K562 (cell line): Measurements from ENCODE around the gene FADS6. TPM values are rescaled to one million over a fixed set of nuclear protein-coding genes. Genes with fewer than 3 reads are reported as not detected.
A peak's percentile ranks its signal among the peaks of the same experiment; 100 is the strongest.

Source experiments
- ATAC-seq: fragments of 200-7000 bp; cut with Tn5 transposase; 3 replicates; pipeline ENCODE4 v1.9.1; 2020; ENCODE audit warnings: moderate library complexity
- BruUV-seq: library from RNA; stranded (reverse); fragments of 400-500 nt; replicated peaks from 2 replicates; lab custom pipeline; 2021; lab: Mats Ljungman, UMichigan
- CTCF ChIA-PET: fragments of 300-600 bp; formaldehyde crosslinking; extraction: SDS; loops from one replicate; lab custom pipeline; 2021; ENCODE audit warnings: low intra/inter-chr PET ratio; lab: Yijun Ruan, JAX
- POLR2A ChIA-PET: fragments of 300-600, 350-650 bp; sonication (Branson Sonifier 250); formaldehyde crosslinking; extraction: SDS; loops from one replicate; lab custom pipeline; 2021; ENCODE audit warnings: antibody characterized with exemption, inconsistent platforms; lab: Yijun Ruan, JAX
- DNase-seq, 4 experiments: peaks; one replicate each; pipeline versions ENCODE4 v3.0.0 to v3.0.0-alpha.2; 2011 to 2018; ENCODE audit warnings: low spot score in 3 of 4, mixed read lengths in 3 of 4; ENCODE audit errors: extremely low read depth in 1 of 4
- FAIRE-seq: peaks from 2 replicates; lab custom pipeline; 2011; peaks lifted over from hg19 to GRCh38; lab: Jason Lieb, UNC
- H2AFZ ChIP-seq: 2 replicates; pipeline ENCODE4 v1.6.0; 2011; ENCODE audit warnings: low read depth, low read length, control low read depth, inconsistent platforms
- H3K27ac ChIP-seq: fragments of 200-600 bp; 3 replicates; pipeline ENCODE4 v1.8.0; 2011; ENCODE audit warnings: low read depth, mild to moderate bottlenecking, control low read depth, inconsistent platforms, low read length, moderate library complexity, mixed read lengths; ENCODE audit errors: extremely low read depth
- H3K27me3 ChIP-seq, 2 experiments: fragments of 300-600 bp in 1 of 2; 2 replicates in 1 of 2; 3 replicates in 1 of 2; pipeline versions ENCODE4 v1.6.0 to v1.8.0; 2011; ENCODE audit warnings: inconsistent platforms in 2 of 2, low read length in 2 of 2, mild to moderate bottlenecking in 1 of 2, mixed read lengths in 1 of 2, moderate library complexity in 1 of 2; ENCODE audit not compliant: control insufficient read depth in 2 of 2, insufficient read depth in 2 of 2
- H3K36me3 ChIP-seq: fragments of 300-600 bp; 3 replicates; pipeline ENCODE4 v1.8.0; 2011; ENCODE audit warnings: mild to moderate bottlenecking, low read length, inconsistent platforms; ENCODE audit not compliant: control insufficient read depth, insufficient read depth
- H3K4me1 ChIP-seq, 2 experiments: fragments of 200-600 bp in 1 of 2; replicated peaks in 1 of 2; 2 replicates in 1 of 2; 3 replicates in 1 of 2; pipeline versions ENCODE4 v1.5.1 to v1.8.0; 2011; ENCODE audit warnings: inconsistent platforms in 2 of 2, low read length in 2 of 2, mild to moderate bottlenecking in 1 of 2, mixed read lengths in 1 of 2, moderate library complexity in 1 of 2; ENCODE audit not compliant: control insufficient read depth in 2 of 2, insufficient read depth in 2 of 2
- H3K4me2 ChIP-seq: 2 replicates; pipeline ENCODE4 v1.6.1; 2011; ENCODE audit warnings: low read length, control low read depth, inconsistent platforms, mixed read lengths; ENCODE audit not compliant: insufficient read depth
- H3K4me3 ChIP-seq: fragments of 200-600 bp; sonication (generic), shearing (Covaris generic); 2 replicates; pipeline ENCODE4 v1.5.1; 2016; ENCODE audit warnings: control low read depth, inconsistent platforms
- H3K79me2 ChIP-seq: fragments of 200-600 bp; 3 replicates; pipeline ENCODE4 v1.8.0; 2011; ENCODE audit warnings: low read length, inconsistent platforms; ENCODE audit not compliant: control insufficient read depth, insufficient read depth
- H3K9ac ChIP-seq, 2 experiments: 2 replicates each; pipeline versions ENCODE4 v1.6.0 to v1.6.1; 2011; ENCODE audit warnings: low read depth in 2 of 2, low read length in 2 of 2, control low read depth in 1 of 2, inconsistent platforms in 1 of 2, mild to moderate bottlenecking in 1 of 2, mixed read lengths in 1 of 2; ENCODE audit not compliant: insufficient read depth in 1 of 2
- H3K9me1 ChIP-seq: one replicate; pipeline ENCODE4 v1.6.0; 2011; ENCODE audit warnings: inconsistent platforms, mild to moderate bottlenecking, low read length, moderate library complexity; ENCODE audit not compliant: control insufficient read depth, insufficient read depth
- H3K9me3 ChIP-seq: replicated peaks from 2 replicates; pipeline ENCODE4 v1.5.1; 2011; ENCODE audit warnings: low read depth, low read length, inconsistent platforms; ENCODE audit not compliant: control insufficient read depth, insufficient read depth
- H4K20me1 ChIP-seq: replicated peaks from 2 replicates; pipeline ENCODE4 v1.6.1; 2011; ENCODE audit warnings: low read length, inconsistent platforms, mixed read lengths; ENCODE audit not compliant: control insufficient read depth, insufficient read depth
- EHMT2 ChIP-seq: fragments of 450-650 bp; IDR thresholded peaks from 2 replicates; pipeline ENCODE4 v1.6.1; 2018; ENCODE audit warnings: antibody characterized with exemption
- ETV1 ChIP-seq: fragments of 450-650 bp; conservative IDR thresholded peaks from 2 replicates; pipeline ENCODE4 v1.6.1; 2016; ENCODE audit warnings: missing genetic modification characterization, control low read depth, low read depth, missing compliant biosample characterization
- ETV6 ChIP-seq, 3 experiments: fragments of 150-350 bp in 1 of 3; sonication (generic) in 1 of 3; formaldehyde crosslinking in 1 of 3; IDR thresholded peaks; 2 replicates each; pipeline versions ENCODE4 v1.6.1 to v1.8.0; 2014 to 2022; ENCODE audit warnings: borderline replicate concordance in 2 of 3, low read depth in 2 of 3, antibody characterized with exemption in 1 of 3, low read length in 1 of 3, mild to moderate bottlenecking in 1 of 3, missing genetic modification reagents in 1 of 3
- ZNF76 ChIP-seq: fragments of 250-450 bp; sonication (Bioruptor Pico); IDR thresholded peaks from 2 replicates; pipeline ENCODE4 v1.4.0; 2020; ENCODE audit warnings: mild to moderate bottlenecking, moderate library complexity, borderline replicate concordance
- WGBS: fragments of 100-300 bp; shearing (Covaris generic); methylation state at CpG from one replicate; pipeline ENCODE4 v1.1.6; 2016; ENCODE audit warnings: low coverage, mixed read lengths; ENCODE audit not compliant: insufficient coverage; ENCODE audit errors: missing lambda C conversion rate; 5-methylcytosine and 5-hydroxymethylcytosine counted together
- in situ Hi-C: fragments of 300-500 bp; cut with MboI; formaldehyde crosslinking; loops from 4 replicates; pipeline ENCODE4 v1.15.0; 2018; ENCODE audit warnings: inconsistent platforms, mixed read lengths
- intact Hi-C: fragments of 100-400 bp; cut with micrococcal nuclease; formaldehyde crosslinking; loops from 2 replicates; pipeline ENCODE4 v1.14.2; 2022
- polyA plus RNA-seq, 8 experiments: library from polyadenylated mRNA; depleted of rRNA in 4 of 8; stranded (reverse) in 5 of 8; unstranded in 3 of 8; fragments of >200 nt; fragmentation: Nextera tagmentation in 2 of 8; fragmentation: Illumina TruSeq in 1 of 8; extraction: Ambion mirVana in 2 of 8; extraction: Trizol in 1 of 8; gene quantifications; 2 replicates each; pipeline versions ENCODE4 v1.2.1 to v1.2.3, GENCODE V29; 2011 to 2014; ENCODE audit warnings: inconsistent platforms in 1 of 8, missing spikeins in 1 of 8
- total RNA-seq, 7 experiments: library from RNA; depleted of rRNA in 6 of 7; stranded (reverse); fragments of >200 nt in 6 of 7; fragmentation: Illumina TruSeq in 2 of 7; extraction: Trizol in 2 of 7; gene quantifications; 2 replicates each; pipeline versions ENCODE4 v1.2.1 to v1.2.3, GENCODE V29; 2011 to 2021; ENCODE audit warnings: low replicate concordance in 1 of 7
- TF ChIP-seq, protein P1 (sequence below), 2 experiments: fragments of 450-650 bp; IDR thresholded peaks; 2 replicates each; pipeline ENCODE4 v1.6.1; 2018; ENCODE audit warnings: mild to moderate bottlenecking in 2 of 2, low read depth in 1 of 2; ENCODE audit not compliant: partially characterized antibody in 2 of 2
- TF ChIP-seq, protein P2 (sequence below), 2 experiments: fragments of 450-650 bp; formaldehyde crosslinking in 1 of 2; IDR thresholded peaks; 2 replicates each; pipeline versions ENCODE4 v1.4.0 to v1.6.1; 2014 to 2020; ENCODE audit warnings: mild to moderate bottlenecking in 2 of 2, borderline replicate concordance in 1 of 2, low read depth in 1 of 2

Gene FADS6
- total and polyA plus RNA-seq, 9 of the 15 experiments (the other 6 are each of a cell fraction or from before 2014, with no cell fraction given) = 0.18 to 0.22 TPM; not detected in 7

DNA sequence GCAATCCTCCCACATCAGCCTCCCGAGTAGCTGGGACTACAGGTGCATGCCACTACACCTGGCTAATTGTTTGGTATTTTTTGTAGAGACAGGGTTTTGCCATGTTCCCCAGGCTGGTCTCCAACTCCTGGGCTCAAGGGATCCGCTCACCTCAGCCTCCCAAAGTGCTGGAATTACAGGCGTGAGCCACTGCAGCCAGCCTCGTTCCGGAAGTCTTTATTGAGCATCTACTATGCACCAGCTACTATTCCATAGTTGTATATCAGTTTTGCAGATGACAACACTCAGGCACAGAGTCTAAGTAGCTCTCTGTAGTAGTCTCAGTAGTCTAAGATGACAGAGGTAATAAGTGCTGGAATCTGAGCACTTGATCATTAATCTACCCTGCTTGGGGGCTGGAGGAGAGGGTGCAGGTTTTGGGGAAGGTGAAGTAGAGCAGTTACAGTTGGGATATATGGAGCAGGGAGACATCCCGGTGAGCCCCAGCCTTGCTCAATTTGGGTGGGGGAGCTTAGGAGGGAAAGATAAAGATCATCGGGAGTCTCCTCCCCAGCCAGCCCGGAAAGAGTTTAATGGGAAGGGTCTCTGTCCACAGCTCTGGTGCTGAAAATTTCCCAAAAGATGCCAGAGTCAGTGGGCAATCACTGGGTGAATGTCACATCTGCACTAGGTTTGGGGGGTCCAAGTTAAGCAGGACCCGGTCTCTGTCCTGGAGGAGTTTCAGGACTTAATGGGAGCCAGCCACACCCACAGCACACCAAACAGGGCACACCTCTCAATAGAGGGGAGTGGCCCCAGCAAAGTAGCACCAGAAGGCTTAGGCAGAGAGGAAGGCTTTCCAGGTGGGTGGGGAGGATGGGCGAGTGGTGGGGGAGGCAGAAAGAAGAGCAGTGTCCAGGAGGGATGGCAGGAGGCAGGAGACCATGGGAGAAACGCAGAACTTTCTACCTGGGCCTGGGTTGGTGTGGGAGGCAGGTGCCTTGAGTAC lies 43.9 kb upstream of the FADS6 start:
- no peak for ATAC-seq
- H3K4me1 ChIP-seq = peaks cover 4 to 22% of the 10 kb centered on the region in 2 experiments; a peak in 4 of 5 replicates
- BruUV-seq = no TSS peak
- H3K4me2 ChIP-seq = no peak overlapping the region
- no peaks in the 10 kb centered on the region for H3K9me1 ChIP-seq
- H3K79me2 ChIP-seq = no peaks in the 10 kb centered on the region
- no peak overlapping the region for H3K27ac ChIP-seq
- no peaks in the 10 kb centered on the region for H3K36me3 ChIP-seq
- WGBS = 16% methylated on average over 10 of the region's 11 CpGs
- intact Hi-C loops (no loop called here), in situ Hi-C loops (no loop called here)
- no peak for FAIRE-seq
- no peak overlapping the region for H3K9ac ChIP-seq
- no peaks in the 10 kb centered on the region for H3K9me3 ChIP-seq
- peaks cover 11 to 34% of the 10 kb centered on the region in 2 experiments for H3K27me3 ChIP-seq
- ChIA-PET POLR2A (interaction anchor here (0.6 to 1.1 kb wide), 2 partner anchors 12 to 79 kb away, joined by 3 to 4 read pairs; no protein-coding TSS in a partner anchor), CTCF (no interaction called here)
- no peak overlapping the region for H2AFZ ChIP-seq
- no peak overlapping the region for H3K4me3 ChIP-seq
- 0 out of 2 replicates have a peak, but pooled peaks cover 4% of the 10 kb centered on the region for H4K20me1 ChIP-seq
- DNase-seq = no peak
- TF ChIP-seq ETV1 (tag) (peak; percentile 56), ETV6 (IDR thresholded peaks at IDR 0.05; ENCODE audit: borderline replicate concordance in 1 of 2, low read depth in 2 of 2, low read length in 1 of 2) (no peak), ETV6 (CRISPR knock-in tag; IDR thresholded peaks at IDR 0.05; ENCODE audit: borderline replicate concordance) (no peak), EHMT2 (peak; percentile 93), ZNF76 (CRISPR knock-in tag) (no peak)
- TF ChIP-seq, protein P1, sequence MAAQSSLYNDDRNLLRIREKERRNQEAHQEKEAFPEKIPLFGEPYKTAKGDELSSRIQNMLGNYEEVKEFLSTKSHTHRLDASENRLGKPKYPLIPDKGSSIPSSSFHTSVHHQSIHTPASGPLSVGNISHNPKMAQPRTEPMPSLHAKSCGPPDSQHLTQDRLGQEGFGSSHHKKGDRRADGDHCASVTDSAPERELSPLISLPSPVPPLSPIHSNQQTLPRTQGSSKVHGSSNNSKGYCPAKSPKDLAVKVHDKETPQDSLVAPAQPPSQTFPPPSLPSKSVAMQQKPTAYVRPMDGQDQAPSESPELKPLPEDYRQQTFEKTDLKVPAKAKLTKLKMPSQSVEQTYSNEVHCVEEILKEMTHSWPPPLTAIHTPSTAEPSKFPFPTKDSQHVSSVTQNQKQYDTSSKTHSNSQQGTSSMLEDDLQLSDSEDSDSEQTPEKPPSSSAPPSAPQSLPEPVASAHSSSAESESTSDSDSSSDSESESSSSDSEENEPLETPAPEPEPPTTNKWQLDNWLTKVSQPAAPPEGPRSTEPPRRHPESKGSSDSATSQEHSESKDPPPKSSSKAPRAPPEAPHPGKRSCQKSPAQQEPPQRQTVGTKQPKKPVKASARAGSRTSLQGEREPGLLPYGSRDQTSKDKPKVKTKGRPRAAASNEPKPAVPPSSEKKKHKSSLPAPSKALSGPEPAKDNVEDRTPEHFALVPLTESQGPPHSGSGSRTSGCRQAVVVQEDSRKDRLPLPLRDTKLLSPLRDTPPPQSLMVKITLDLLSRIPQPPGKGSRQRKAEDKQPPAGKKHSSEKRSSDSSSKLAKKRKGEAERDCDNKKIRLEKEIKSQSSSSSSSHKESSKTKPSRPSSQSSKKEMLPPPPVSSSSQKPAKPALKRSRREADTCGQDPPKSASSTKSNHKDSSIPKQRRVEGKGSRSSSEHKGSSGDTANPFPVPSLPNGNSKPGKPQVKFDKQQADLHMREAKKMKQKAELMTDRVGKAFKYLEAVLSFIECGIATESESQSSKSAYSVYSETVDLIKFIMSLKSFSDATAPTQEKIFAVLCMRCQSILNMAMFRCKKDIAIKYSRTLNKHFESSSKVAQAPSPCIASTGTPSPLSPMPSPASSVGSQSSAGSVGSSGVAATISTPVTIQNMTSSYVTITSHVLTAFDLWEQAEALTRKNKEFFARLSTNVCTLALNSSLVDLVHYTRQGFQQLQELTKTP (IDR thresholded peaks at IDR 0.05; ENCODE audit: low read depth in 1 of 2, partially characterized antibody in 2 of 2) = peak in 1 of 2 experiments; percentile 33
- TF ChIP-seq, protein P2, sequence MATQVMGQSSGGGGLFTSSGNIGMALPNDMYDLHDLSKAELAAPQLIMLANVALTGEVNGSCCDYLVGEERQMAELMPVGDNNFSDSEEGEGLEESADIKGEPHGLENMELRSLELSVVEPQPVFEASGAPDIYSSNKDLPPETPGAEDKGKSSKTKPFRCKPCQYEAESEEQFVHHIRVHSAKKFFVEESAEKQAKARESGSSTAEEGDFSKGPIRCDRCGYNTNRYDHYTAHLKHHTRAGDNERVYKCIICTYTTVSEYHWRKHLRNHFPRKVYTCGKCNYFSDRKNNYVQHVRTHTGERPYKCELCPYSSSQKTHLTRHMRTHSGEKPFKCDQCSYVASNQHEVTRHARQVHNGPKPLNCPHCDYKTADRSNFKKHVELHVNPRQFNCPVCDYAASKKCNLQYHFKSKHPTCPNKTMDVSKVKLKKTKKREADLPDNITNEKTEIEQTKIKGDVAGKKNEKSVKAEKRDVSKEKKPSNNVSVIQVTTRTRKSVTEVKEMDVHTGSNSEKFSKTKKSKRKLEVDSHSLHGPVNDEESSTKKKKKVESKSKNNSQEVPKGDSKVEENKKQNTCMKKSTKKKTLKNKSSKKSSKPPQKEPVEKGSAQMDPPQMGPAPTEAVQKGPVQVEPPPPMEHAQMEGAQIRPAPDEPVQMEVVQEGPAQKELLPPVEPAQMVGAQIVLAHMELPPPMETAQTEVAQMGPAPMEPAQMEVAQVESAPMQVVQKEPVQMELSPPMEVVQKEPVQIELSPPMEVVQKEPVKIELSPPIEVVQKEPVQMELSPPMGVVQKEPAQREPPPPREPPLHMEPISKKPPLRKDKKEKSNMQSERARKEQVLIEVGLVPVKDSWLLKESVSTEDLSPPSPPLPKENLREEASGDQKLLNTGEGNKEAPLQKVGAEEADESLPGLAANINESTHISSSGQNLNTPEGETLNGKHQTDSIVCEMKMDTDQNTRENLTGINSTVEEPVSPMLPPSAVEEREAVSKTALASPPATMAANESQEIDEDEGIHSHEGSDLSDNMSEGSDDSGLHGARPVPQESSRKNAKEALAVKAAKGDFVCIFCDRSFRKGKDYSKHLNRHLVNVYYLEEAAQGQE (IDR thresholded peaks at IDR 0.05; ENCODE audit: borderline replicate concordance) = peak; percentile 96
- TF ChIP-seq, protein P2 (CRISPR knock-in tag; IDR thresholded peaks at IDR 0.05; ENCODE audit: low read depth) = peak; percentile 88
